GM18505 (cell line): ENCODE measurements around the gene LZTR1.
"Not testable (repeated sequence)": the region's sequence is repeated elsewhere in the genome, so short reads cannot be mapped to it uniquely, and the experiment has no call there.

Source experiments
- ATAC-seq: cut with Tn5 transposase; IDR thresholded peaks from one replicate; pipeline ENCODE4 v1.9.1; 2021; ENCODE audit not compliant: unreplicated experiment
- POLR2A ChIP-seq: IDR thresholded peaks from 4 replicates; pipeline ENCODE4 v1.6.1; 2011; ENCODE audit warnings: borderline replicate concordance; ENCODE audit not compliant: insufficient read depth, insufficient read length; ENCODE audit errors: extremely low read depth

Gene LZTR1

DNA sequence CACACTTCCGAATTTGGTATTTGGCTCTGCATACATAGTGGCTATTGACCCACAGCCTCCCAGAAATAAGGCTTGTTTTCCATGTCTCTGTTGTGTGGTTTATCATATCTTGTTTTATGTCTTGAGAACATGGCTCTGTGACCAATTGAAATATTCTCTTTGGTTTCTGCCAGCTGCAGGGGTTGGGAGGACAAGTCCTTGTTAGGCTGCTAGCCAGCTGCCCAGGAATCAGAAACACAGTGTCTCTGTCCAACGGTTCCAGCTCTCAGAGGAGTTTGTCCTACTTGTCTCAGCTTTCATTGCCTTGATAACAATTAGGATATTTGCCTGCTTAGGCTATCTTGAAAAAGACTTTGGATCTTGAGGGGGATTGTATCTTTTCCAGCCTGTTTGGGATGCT is 56.3 kb downstream of the LZTR1 start:
- ATAC-seq = no peak
- TF ChIP-seq POLR2A = no peak

- not testable (repeated sequence) for ATAC-seq
These were observed 57.1 kb downstream of the LZTR1 start for GRCh38 chr22:21039158-21039557.

DNA sequence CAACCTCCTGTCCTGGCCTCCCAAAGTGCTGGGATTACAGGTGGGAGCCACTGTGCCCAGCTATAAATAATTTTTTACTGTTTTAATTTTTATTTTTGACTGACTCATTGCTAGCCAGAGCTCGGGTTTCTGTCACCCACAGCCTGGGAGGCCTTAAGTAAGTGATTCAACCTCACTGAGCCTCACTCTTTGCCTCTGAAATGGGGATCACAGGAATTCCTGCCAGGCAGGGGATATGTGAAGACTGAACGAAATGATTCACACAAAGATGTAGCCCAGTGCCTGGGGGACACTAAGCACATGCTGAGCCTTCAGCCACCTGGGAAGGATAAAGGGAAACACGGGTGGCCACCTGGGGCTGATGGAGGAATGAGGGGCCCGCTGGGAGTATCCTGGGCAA is 59.8 kb downstream of the LZTR1 start:
- ATAC-seq = no peak
- TF ChIP-seq POLR2A = no peak

DNA sequence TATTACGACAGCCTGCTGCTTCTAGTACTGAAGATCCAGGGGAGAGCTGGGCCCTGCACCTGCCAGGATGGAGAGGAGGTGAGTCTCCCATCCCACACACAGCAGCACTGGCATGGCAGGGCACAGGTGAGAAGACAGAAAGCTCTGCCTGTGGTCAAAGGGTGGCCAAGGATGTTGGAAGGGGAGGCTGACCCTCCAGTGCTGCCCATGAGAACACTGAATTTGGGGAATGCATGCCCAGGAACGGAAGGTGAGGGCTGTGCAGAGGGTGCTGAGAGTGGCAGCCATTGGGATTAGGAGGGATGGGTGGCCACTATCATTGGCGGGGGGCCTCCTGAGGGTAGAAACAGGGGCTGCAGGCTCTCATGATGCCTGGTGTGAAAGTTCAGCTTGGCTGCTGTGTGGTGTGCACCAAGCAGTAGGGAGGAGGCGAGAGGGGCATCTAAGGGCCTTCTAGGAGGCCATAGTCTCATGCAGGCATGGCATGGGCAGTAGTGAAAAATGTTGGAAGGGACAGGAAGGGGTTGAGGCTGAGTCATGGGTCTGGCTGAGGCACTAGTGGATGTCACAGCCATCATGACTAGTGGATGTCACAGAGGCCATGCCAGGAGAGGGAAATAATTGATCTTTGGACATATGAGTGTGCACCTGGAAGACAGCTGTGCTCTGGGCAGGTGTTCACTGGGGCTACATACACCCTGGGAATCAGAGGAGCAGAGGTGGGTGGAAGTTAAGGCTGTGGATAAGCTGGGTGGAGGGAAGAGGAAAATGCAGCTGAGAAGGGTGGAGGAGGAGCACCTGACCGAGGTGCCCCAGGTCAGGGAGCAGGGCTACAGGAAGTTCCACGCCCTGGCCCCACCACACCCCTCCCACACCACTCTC is 61.1 kb downstream of the LZTR1 start:
- ATAC-seq = no peak
- no peak for TF ChIP-seq POLR2A

GRCh38 chr22:21043860-21044535 is 61.9 kb downstream of the LZTR1 start:
- no peak for ATAC-seq
- TF ChIP-seq POLR2A = no peak

GRCh38 chr22:21044931-21045584 is 63.0 kb downstream of the LZTR1 start:
- ATAC-seq = peak; percentile 17
- TF ChIP-seq POLR2A = no peak

GRCh38 chr22:21045585-21046294 is 63.6 kb downstream of the LZTR1 start, which contains the start of gene LRRC74B:
TSS of gene LRRC74B (plus strand) at chr22:21045946. CDS start at chr22:21045987, 41 bp downstream.
- peak; percentile 73 for ATAC-seq
- no peak for TF ChIP-seq POLR2A

DNA sequence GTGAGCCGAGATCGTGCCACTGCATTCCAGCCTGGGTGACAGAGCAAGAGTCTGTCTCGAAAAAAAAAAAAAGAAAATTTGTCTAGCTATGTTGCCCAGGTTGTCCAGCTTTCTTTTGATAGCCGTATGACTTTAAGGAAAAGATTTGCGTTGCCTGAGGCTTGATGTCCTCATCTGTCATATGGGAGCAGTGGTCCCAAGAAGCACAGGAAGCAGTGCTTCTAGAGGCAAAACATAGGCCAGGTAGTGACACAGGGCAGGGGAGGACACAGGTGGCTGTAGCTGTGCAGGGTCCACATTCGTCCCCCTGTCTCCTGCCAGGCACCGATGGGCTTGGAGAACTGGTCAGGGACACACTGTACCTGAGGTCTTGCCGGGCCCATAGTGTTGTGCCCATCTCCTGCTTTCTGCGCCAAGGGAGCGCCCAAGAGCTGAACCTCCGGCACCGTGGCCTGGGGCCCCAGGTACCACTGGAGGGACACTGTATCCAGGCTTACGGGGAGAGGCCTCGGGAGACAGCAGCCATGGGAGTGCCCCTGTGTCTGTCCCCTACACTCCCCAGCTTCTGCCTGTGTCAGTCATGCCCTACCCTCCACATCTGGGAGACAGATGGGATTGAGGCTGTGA is 65.1 kb downstream of the LZTR1 start:
- TF ChIP-seq POLR2A = no peak
- no peak for ATAC-seq

DNA sequence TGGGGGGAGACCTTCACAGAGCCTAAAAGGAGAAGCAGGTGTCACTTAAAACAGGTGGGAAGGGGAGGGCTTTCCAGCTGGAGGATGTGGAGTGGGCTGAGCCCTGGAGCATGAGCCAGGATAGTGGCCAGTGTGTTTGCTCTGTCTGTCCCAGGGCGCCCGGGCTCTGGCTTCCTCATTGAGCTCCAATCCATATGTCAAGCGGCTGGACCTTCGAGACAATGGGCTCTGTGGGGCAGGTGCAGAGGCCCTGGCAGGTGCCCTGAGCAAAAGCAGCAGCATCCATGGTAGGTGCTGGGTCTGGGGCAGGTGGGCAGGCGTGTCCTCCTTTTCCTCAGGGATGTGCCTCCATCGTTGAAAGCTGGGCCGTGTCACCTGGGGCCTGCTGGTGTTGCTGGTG is 65.6 kb downstream of the LZTR1 start:
- no peak for TF ChIP-seq POLR2A
- no peak for ATAC-seq

GRCh38 chr22:21048448-21048847 is 66.4 kb downstream of the LZTR1 start:
- ATAC-seq = not testable (repeated sequence)
